GM12891 (cell line): Measurements from ENCODE around the gene DYNLL1.
"Not testable (repeated sequence)": the region's sequence is repeated elsewhere in the genome, so short reads cannot be mapped to it uniquely, and the experiment has no call there.

Source experiments
- POLR2AphosphoS5 ChIP-seq: IDR thresholded peaks from 2 replicates; pipeline ENCODE4 v1.6.1; 2011; ENCODE audit warnings: low read depth, low read length, control low read depth
- SPI1 ChIP-seq: IDR thresholded peaks from 2 replicates; pipeline ENCODE4 v1.6.1; 2011; ENCODE audit warnings: low read depth, low read length, control low read depth

GRCh38 chr12:120530418-120530761 is 34.5 kb downstream of the DYNLL1 start:
- not testable (repeated sequence) for TF ChIP-seq POLR2AphosphoS5, SPI1
